GM21786 (cell line): ENCODE measurements around the gene KCND3.

Experiments used
- ATAC-seq: cut with Tn5 transposase; IDR thresholded peaks from one replicate; pipeline ENCODE4 v1.9.1; 2021; ENCODE audit not compliant: unreplicated experiment

Gene KCND3

DNA sequence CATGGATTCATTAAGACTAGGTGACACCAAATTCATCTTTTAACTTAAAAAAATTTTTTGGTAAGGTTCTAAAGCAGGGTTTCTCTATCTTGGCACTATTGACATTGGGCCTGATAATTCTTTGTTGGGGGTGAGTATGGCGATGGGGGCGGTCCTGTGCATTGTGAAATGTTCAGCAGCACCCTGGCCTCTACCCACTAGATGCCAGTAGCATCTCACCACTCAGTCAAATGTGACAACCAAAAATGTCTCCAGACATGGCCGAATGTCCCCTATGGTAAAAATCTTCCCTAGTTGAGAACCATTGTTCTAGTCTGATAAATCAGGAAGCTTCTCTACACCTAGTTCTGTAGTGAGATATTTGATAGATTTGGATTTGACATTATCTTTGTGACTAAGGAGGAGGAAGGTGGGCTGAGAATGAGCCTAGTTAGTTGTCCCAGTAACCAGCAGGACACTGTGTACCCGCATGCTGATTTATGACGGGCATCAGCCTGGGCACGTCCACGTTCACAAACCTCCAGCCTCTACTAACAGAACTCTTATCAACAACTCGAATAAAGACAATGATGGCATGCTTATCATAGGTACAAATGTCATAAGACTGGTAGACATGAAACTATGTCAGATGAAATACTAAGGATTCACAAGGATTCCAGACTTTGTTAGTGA lies 104.6 kb downstream of the KCND3 start:
- no peak for ATAC-seq

DNA sequence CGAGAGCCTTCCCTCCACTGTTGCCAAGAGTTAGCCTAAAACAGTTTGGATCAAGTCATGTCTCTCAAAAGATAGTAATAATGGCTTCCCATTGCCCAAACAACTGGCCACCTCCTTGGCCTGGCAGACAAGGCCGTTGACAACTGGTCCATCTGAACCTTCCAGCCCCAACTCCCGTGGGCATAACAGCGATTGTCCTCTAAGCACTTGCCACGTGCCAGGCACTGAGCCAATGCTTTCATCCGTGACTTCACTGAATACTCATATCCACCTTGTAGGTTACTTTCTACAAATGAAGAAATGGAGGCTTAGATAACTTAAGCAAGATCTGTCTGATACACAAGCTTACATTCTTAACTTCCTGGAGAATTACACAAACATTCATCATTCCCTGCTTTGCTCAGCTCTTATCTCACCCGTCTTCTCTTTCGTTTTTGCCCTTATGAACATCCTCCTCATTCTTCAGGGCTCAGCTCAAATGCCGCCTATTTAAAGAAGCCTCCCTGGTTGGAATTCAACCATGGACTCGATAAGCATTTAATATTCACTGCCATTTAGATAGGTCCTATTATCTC lies 106.4 kb downstream of the KCND3 start:
- no peak for ATAC-seq

DNA sequence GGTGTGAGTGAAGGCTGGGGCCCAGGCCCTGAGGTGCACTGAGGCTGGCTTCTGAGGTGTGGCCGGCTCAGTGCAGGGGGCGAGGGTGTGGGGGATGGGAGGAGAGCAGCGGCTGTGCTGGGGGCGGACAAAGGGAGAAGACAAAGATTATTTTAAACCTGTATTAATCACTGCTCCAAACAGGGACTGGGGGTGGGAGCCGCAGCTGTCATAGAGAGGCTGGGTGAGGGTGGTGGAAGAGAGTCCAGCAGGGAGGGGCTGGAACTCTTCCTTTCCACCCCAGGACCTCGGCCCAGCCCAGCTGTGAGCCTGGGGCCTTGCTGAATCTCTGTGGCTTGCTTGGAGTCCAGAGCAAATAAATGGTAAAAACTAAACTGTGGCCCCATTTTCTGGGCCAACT lies 106.9 kb downstream of the KCND3 start:
- ATAC-seq = no peak

DNA sequence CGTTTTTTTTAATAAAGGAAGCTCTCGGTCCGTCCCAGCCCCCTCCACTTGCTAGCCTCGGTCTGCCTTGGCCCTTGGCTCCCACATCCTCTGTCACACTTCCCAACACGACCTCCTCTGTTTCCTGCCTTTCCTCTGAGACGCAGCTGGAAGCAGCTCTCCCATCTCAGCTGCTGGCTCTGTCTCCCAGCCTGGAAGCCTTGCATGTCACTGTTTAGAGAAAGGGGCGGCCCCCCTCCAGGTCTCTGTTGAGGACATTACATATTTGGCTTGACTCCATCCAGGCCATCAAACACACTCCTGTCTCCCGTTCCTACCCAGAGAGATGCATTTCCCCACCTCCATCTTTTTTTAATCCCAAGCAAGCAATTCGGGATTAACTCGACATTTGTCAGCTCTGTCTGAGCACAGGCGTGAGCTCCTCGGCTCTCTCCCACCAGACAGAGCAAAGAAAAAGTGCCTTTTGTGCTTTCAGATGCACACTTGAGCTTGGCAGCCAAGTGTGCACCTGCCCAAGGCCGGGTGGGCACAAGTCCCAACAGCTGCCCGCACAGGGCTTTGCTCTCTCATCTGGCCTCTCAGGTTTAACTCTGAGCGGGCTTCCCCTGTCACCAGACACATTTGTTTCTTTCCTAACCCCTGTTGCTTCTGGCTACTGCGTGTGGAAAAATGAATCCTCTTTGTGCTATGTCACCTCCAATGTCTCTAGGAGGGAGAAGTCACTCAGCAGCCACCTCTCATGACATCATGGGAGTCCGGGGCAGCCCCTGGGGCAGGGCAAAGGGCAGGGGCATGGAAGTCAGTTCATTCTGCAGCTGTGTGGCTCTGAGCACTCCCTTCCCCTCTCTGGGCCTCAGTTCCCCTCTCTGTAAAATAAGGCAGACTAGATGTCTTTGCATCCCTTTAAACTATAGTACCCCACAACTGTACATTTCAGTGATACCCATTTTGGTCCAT lies 108.3 kb downstream of the KCND3 start:
- ATAC-seq = no peak

DNA sequence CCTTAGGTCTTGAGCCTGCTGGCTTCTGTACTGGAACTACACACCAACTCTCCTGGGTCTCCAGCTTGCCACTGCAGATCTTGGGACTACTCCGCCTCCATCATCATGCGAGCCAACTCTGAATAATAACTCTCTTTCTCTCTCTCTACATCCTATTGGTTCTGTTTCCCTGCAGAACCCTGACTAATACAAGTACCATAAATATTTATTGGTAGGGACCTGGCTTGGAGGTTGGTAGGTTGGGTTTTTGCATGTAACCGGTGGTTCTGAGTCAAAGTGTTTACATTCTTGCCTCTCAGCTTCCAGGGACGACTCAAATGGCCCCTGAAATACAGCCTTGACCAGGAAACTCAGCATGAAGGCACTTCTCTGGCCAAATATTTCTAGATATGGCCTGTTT lies 110.4 kb downstream of the KCND3 start:
- ATAC-seq = no peak

DNA sequence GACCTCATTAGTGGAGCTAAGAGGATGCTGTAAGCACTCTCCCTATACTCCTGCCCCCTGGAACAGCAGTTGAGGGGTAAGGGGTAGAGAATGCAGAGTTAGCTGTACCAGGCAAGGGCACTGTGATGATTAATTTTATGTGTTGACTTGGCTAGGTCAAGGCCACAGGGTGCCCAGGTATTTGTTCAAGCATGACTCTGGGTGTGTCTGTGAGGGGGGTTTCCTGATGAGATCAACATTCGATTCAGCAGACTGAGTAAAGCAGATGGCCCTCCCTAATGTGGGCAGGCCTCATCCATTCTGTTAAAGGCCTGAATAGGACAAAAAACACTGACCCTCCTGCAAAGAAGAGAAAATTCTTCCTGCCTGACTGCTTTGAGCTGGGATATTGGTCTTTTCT lies 110.8 kb downstream of the KCND3 start:
- no peak for ATAC-seq

DNA sequence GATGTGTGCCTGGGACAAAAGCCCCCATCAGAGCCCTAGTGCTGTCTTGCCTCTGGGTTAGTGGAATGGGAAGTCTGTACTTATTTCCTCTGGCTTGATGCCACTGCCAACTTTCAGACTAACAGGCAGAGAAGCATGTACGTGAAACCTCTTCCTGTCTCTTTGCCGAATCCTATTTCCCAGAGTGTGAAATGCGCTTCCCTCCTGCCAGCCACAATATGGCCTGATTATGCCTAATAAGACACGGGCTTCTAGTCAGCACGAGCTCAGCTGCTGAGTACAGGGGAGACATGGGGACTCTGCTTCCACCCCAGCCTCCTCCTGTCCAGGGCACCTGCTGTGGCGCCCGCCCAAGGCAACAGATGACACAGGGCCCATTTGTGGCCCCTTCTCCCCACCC lies 111.4 kb downstream of the KCND3 start:
- ATAC-seq = no peak

DNA sequence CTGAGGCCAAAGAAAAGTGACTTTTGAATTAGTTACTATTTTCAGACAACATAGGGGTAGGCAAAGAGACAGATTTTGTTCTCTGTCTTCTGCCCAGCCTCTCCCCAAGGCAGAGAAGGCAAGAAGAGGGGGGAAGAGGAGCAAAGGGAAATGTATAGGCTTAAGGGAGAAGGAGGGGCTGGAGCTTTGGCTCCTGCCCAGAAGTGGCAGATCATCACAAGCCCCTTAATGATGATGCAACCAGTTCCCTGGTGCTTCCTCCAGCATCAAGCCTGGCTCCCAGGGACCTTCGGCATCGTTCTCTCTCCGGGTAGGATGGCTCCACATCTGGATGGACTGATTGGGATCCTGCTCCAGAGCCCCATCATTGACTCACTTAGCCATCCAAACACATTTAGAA lies 112.8 kb downstream of the KCND3 start:
- no peak for ATAC-seq

DNA sequence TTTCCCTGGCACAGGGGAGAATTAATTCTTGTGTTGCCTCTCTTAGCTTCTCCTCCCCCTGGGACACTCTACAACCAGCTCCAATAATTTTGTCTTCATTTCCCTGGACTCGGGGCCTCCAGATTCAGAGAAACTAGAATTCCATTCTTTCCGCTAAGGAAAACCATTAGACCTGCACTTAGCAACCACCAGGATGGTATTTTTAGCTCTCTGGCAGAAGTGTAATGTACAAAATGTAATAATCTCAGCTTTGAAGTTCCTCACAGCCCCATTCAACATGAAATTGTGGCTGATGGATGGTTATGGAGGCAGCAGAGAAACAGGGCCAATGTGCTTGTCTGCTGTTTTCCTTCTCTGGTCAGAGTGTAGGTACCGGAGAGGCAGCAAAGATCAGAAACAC lies 113.8 kb downstream of the KCND3 start:
- ATAC-seq = no peak

DNA sequence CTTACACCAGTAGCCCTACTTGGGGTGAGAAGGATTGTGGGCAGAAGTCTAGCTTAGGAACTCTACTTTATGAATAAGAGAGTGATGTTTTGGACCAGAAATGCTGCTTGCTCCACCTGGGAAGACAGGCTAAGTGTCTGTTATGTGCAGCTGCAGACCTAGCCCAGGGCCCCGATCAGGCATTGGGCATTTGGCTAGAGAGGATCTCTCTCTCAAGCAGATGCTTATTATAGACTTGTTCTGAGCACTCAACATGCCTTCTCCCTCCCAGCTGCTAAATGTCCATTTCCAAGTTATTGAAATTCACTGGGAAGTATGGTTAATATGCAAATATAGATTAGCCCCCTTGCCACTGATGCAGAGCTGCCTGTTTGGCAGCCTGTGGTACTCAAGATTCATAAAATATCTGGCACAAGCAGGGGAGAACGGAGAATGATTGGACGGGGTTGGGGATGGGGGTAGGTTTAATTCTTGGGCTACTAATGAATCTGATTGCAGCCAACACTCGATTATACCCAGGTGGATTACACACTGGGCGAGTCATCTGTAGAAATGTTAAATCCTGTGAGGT lies 115.9 kb downstream of the KCND3 start:
- ATAC-seq = no peak

DNA sequence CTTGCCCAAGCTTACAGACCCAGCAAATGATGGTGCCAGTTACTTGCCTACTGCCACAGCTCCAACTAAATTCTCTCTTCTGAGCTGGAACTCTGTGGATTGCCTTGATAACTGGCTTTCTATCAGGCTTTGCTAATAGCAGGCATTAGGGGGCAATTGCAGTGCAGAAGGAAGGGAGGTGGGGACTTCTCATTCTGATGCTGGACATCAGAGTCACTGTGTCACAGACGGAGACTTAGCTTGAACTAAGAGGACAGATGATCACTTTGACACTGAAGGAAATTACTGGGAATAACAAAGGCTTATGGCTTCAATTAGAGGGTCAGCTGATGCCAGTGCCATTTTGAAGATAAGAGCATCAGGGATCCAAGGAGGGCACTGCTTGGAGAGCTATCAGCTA lies 119.3 kb downstream of the KCND3 start:
- no peak for ATAC-seq

DNA sequence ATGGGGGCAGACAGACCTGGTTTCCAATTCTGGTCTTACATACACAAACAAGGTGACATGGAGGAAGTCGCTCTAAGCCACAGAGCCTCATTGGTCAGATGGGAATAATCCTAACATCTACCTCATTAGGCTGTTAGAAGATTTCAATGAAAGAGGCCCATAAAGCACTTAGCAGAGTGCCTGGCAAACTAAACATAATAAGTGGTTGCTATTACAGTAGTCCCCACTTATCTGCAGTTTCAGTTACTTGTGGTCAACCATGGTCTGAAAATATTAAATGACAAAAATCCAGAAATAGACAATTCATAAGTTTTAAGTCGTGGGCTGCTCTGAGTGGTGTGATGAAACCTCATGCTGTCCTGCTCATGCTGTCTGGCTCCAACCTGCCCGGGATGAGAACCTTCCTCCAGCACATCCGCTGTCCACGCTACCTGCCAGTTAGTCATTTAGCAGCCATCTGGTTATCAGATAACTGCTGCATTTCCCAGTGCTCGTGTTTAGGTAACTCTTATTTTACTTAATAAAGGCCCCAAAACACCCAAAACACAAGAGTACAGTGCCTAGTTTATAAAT lies 121.5 kb downstream of the KCND3 start:
- no peak for ATAC-seq

DNA sequence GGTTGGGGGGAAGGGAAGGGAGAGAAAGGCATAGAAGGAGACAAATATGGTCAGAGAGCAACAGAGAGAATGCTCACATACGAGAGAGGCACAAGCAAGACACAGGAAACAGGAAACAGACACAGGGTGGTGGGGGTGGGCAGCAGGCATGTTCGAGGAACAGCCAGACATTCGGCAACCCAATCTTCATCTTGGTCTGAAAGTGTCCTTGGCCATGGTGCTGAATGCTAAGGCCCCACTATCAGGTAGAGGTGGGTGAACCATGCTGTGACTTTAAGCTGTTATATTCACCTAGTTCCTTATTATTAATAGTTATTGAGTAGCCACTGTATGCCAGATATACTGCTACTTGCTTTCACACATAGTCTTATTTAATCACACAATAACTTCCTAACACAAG lies 124.6 kb downstream of the KCND3 start:
- no peak for ATAC-seq

DNA sequence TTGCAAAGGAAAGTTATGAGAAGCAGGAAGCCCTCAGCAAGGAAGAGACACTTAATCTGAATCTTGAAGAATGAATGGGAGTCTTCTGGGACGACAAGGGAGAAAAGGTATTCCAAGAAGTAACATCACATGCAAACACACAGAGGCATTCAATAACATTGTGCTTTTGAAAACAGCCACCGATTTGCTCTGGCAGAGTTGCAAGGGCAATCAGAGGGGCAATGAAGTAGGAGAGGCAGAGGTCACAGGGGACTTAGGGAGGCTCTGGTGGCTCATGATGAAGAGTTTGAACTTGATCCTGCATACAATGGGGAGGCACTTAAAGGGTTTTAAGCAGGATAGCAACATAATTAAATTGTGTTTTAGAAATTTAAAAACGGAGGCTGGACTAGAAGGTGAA lies 126.1 kb downstream of the KCND3 start:
- ATAC-seq = no peak

DNA sequence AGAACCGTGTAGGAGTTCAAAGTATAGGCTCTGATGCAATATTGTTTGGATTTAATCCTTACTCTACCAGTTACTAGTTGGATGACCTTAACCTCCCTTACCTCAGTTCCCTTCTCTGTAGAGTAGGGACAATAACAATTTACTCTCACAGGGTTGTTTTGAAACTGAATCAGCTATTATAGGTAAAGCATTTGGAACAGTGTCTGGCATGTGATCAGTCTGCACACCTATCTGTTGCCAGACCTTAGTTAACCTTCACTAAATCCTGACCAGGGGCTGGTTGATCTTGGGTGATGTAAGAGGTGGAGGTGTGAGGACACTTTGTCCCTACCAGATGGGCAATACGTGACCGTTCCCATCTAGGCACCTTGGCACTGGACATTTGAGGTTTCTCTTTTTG lies 126.9 kb downstream of the KCND3 start:
- ATAC-seq = no peak

DNA sequence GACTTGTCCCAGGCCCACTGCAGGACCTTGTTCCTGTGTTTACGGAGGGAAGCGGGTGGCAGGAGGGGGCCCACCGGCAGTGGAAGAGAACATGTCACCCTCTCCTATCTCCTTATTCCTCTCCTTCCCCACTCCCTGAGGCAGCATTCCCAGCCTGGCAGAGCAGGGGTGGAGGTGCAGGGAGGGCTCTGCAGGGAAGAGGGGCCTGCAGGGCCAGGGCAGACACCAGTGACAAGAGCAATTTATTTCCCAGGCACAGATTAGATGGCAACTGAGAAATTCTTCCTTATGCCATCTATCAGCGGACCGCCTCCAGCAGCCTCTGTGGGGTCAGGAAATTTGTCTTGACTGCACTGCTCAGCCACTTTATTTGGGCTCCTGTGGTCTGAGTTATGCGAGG lies 127.9 kb downstream of the KCND3 start:
- ATAC-seq = no peak

DNA sequence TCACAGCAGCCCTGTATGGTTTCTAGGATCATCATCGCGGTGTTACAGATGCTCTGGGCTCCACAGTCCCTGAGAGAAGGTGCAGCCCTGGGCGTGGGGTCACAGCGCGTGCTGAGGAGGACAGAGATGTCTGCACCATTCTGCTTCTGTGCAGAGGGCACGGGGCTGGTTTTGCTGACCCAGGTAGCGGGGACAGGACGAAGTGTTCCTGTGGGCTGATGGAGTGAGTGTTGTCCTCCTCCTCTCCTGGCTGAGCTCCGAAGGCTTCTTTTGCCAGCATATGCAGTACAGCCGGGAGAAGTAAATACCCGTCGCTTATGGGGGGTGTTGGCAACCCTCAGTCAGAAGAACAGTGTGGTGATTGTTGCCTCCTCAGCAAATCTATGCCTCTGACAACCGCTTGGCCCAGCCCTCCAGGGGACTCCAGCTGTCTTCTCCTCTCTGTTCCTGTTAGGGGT lies 132.2 kb downstream of the KCND3 start:
- no peak for ATAC-seq

DNA sequence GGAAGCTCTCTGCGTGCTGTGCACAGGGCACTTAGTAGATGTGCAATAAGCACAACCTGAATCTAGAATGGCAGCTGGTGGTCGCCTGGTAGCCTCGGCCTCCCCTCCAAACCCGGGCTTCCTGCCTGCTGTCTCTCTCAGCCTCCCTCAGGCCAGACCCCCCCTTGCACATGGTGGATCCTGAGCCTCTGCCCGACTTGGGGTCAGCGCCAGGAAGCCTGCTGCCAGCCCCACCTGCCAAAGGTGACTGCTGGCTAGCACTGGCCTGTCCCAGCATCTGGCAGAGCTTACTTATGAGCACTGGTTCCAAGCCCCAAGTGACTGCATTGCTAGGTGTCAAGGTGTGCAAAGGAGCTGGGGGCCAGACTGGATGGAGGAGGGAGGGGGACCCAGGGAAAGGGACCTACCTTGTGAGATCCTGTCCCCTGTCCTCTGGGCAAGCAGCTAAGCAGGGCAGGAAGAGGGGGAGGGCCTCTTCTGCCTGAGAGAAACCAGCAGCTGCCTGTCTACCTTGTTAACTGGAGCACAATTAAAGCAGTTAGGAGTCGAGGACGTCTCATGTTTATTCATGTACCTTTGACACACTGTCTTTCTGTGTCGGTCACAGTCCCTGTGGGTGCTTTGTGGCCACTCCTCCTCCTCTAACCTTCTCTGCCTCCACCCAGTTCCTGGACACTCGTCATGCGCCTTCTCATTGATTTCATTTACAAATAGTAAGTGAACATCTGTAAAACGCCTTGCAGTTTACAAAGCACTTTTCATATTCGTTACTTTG lies 132.9 kb downstream of the KCND3 start:
- no peak for ATAC-seq

DNA sequence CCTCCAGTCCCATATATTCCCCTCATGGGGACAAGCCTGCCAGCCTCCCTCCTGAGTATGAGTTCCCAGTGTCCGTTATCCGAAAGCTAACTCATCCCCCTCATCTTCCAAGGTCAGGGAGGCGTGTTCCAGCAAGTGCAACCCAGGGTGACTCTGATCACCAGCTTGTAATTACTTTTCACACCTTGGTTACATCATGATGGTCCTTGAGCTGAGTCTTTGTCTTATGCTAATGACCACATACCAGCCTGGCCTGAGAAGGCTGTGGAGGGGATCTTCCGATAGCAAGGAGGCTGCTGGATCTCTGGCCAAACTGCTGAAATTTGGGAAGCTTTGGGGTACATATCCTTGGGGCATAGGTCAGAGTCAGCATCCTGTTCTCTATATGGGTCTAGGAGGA lies 134.2 kb downstream of the KCND3 start:
- no peak for ATAC-seq

DNA sequence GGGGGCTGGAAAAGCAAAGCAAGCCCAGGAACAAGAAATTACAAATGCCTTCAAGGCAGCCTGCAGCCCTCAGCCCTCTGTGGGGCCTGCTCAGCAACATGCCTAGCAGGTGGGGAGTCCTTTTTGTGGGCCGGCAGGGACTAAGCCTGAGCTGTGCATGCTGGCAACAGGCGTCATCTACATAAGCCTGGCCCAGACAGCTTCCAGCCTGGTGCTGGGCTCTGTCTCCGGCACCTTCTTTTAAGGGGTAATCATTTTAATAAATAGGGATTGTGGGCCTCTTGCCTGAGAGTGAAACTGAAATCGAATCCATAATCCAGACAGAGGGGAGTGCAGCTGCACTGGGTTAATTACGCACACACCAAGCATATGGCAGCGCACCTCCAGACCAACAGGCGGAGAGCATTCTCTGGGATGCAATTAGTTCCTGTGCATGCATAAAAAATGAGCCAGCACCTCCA lies 137.2 kb downstream of the KCND3 start:
- no peak for ATAC-seq
